CD4-positive, alpha-beta T cell treated with Interleukin-15 for 1 hour (primary cell): Measurements from ENCODE around the gene PEX5L.

ENCODE experiments used
- DNase-seq: peaks from one replicate; pipeline ENCODE4 v3.0.0-alpha.2; 2020

Gene PEX5L

GRCh38 chr3:179765396-179765795, 271.3 kb downstream of the PEX5L start:
- no peak for DNase-seq

- DNase-seq: no peak
Observed at GRCh38 chr3:179760944-179761343, 275.8 kb downstream of the PEX5L start.

- no peak for DNase-seq
Observed at GRCh38 chr3:179750720-179751328, 285.9 kb downstream of the PEX5L start.

- DNase-seq: no peak
Observed at GRCh38 chr3:179745716-179746115, 291.0 kb downstream of the PEX5L start.

GRCh38 chr3:179745079-179745478, 291.7 kb downstream of the PEX5L start:
- DNase-seq: no peak
